Measurements from ENCODE around the gene MYO3B. TPM values are rescaled to one million over a fixed set of nuclear protein-coding genes. Genes with fewer than 3 reads are reported as not detected.

MYO3B gene
- polyA plus RNA-seq (2012; ENCODE audit: insufficient read depth, insufficient read length, low read depth): not detected

GRCh38 chr2:170177950-170178781 is at the start of gene MYO3B:
Gene MYO3B (plus strand): TSS chr2:170178147. CDS start chr2:170178288, 141 bp downstream.
- peaks cover 10% of the 10 kb centered on the region for H3K4me1 ChIP-seq
- DNase-seq: no peak

GRCh38 chr2:170139276-170139967 is 38.5 kb upstream of the MYO3B start:
- no peak overlapping the region for H3K4me3 ChIP-seq (ENCODE audit: low read depth, low read length)
- no peaks in the 10 kb centered on the region for H3K4me1 ChIP-seq
- TF ChIP-seq CTCF (IDR thresholded peaks at IDR 0.05; ENCODE audit: low read depth, low read length): no peak

More at GRCh38 chr2:170177950-170178781, at the start of gene MYO3B:
- H3K36me3 ChIP-seq: no peaks in the 10 kb centered on the region
- no peaks in the 10 kb centered on the region for H3K27me3 ChIP-seq
- H3K4me3 ChIP-seq (ENCODE audit: low read depth, low read length): no peak within 1 kb of the TSS
- TF ChIP-seq CTCF (IDR thresholded peaks at IDR 0.05; ENCODE audit: low read depth, low read length): no peak
- H3K9me3 ChIP-seq: no peaks in the 10 kb centered on the region

GRCh38 chr2:170140561-170140960 is 37.4 kb upstream of the MYO3B start:
- no peak for TF ChIP-seq CTCF (IDR thresholded peaks at IDR 0.05; ENCODE audit: low read depth, low read length)
- Histone ChIP-seq H3K36me3 (no peaks in the 10 kb centered on the region), H3K4me1 (no peaks in the 10 kb centered on the region; the same call in 1 of the 2 replicates)

More at GRCh38 chr2:170139276-170139967, 38.5 kb upstream of the MYO3B start:
- no peak for DNase-seq
- Histone ChIP-seq H3K36me3 (no peaks in the 10 kb centered on the region), H3K9me3 (no peaks in the 10 kb centered on the region), H3K27me3 (no peaks in the 10 kb centered on the region)

GRCh38 chr2:170141865-170142264 is 36.1 kb upstream of the MYO3B start:
- Histone ChIP-seq H3K27me3 (no peaks in the 10 kb centered on the region), H3K36me3 (no peaks in the 10 kb centered on the region), H3K4me3 (ENCODE audit: low read depth, low read length) (no peak overlapping the region), H3K4me1 (no peaks in the 10 kb centered on the region; the same call in 1 of the 2 replicates), H3K9me3 (no peaks in the 10 kb centered on the region)
- DNase-seq: no peak
- TF ChIP-seq CTCF (IDR thresholded peaks at IDR 0.05; ENCODE audit: low read depth, low read length): no peak

More at GRCh38 chr2:170140561-170140960, 37.4 kb upstream of the MYO3B start:
- Histone ChIP-seq H3K27me3 (no peaks in the 10 kb centered on the region), H3K4me3 (ENCODE audit: low read depth, low read length) (no peak overlapping the region), H3K9me3 (no peaks in the 10 kb centered on the region)
- DNase-seq: no peak

GRCh38 chr2:170142502-170142901 is 35.4 kb upstream of the MYO3B start:
- Histone ChIP-seq H3K27me3 (no peaks in the 10 kb centered on the region), H3K36me3 (no peaks in the 10 kb centered on the region), H3K4me1 (no peaks in the 10 kb centered on the region; the same call in 1 of the 2 replicates), H3K9me3 (no peaks in the 10 kb centered on the region), H3K4me3 (ENCODE audit: low read depth, low read length) (no peak overlapping the region)
- no peak for TF ChIP-seq CTCF (IDR thresholded peaks at IDR 0.05; ENCODE audit: low read depth, low read length)
- no peak for DNase-seq
